CD4-positive, alpha-beta T cell (primary cell): ENCODE results near the gene CLDN19. TPM values are rescaled to one million over a fixed set of nuclear protein-coding genes. Genes with fewer than 3 reads are reported as not detected.
A peak's percentile ranks its signal among the peaks of the same experiment; 100 is the strongest.

Experiments used
- ATAC-seq: fragments of 200-7000 bp; cut with Tn5 transposase; one replicate; pipeline ENCODE4 v1.10.0; 2022; ENCODE audit warnings: mild to moderate bottlenecking; ENCODE audit not compliant: poor library complexity
- CTCF ChIA-PET: fragments of 350-600 bp; sonication (Branson Sonifier 250); formaldehyde crosslinking; loops from one replicate; lab custom pipeline; 2021; ENCODE audit warnings: antibody characterized with exemption, inconsistent platforms; lab: Charles Lee
- POLR2A ChIA-PET: fragments of 350-600 bp; sonication (Branson Sonifier 250); formaldehyde crosslinking; loops from one replicate; lab custom pipeline; 2021; ENCODE audit warnings: antibody characterized with exemption, inconsistent platforms; lab: Charles Lee
- DNase-seq, 14 experiments: peaks; one replicate each; pipeline ENCODE4 v3.0.0-alpha.2; 2013 to 2020; ENCODE audit warnings: mixed read lengths in 2 of 14
- H3K27ac ChIP-seq, 2 donors: one replicate each; pipeline versions ENCODE4 v1.5.1 to v1.7.0; 2013; ENCODE audit warnings: low read length in 2 of 2, low read depth in 1 of 2, mild to moderate bottlenecking in 1 of 2
- H3K27me3 ChIP-seq, 2 experiments: 1 replicate in 1 of 2; 2 replicates in 1 of 2; pipeline versions ENCODE4 v1.6.1 to v1.7.0; 2013; ENCODE audit warnings: low read length in 2 of 2, control low read depth in 1 of 2, mild to moderate bottlenecking in 1 of 2, moderate library complexity in 1 of 2; ENCODE audit not compliant: insufficient read depth in 2 of 2, control insufficient read depth in 1 of 2
- H3K36me3 ChIP-seq: one replicate; pipeline ENCODE4 v1.6.1; 2013; ENCODE audit warnings: low read length, control low read depth; ENCODE audit not compliant: insufficient read depth
- H3K4me1 ChIP-seq: one replicate; pipeline ENCODE4 v1.6.1; 2013; ENCODE audit warnings: low read length, control low read depth; ENCODE audit not compliant: insufficient read depth
- H3K4me3 ChIP-seq: one replicate; pipeline ENCODE4 v1.5.1; 2013; ENCODE audit warnings: mild to moderate bottlenecking, low read length, moderate library complexity
- H3K9me3 ChIP-seq, 2 experiments: 1 replicate in 1 of 2; 2 replicates in 1 of 2; pipeline versions ENCODE4 v1.6.1 to v1.7.0; 2013; ENCODE audit warnings: low read length in 2 of 2, mild to moderate bottlenecking in 2 of 2, control low read depth in 1 of 2, moderate library complexity in 1 of 2; ENCODE audit not compliant: control insufficient read depth in 1 of 2, insufficient read depth in 1 of 2
- H3K27ac Mint-ChIP-seq: one replicate; pipeline ENCODE4 v1.8.0; 2020; ENCODE audit warnings: mixed read lengths
- H3K27me3 Mint-ChIP-seq: one replicate; pipeline ENCODE4 v1.8.0; 2021; ENCODE audit warnings: mixed read lengths
- H3K36me3 Mint-ChIP-seq: one replicate; pipeline ENCODE4 v1.8.0; 2021; ENCODE audit warnings: low read depth, mixed read lengths
- H3K4me1 Mint-ChIP-seq: one replicate; pipeline ENCODE4 v1.8.0; 2021; ENCODE audit warnings: low read depth, mixed read lengths
- H3K4me3 Mint-ChIP-seq: one replicate; pipeline ENCODE4 v1.8.0; 2020; ENCODE audit warnings: mild to moderate bottlenecking, mixed read lengths
- H3K9me3 Mint-ChIP-seq: one replicate; pipeline ENCODE4 v1.8.0; 2020; ENCODE audit warnings: mixed read lengths
- intact Hi-C, 2 experiments: fragments of 100-400 bp; cut with DNase I in 1 of 2; cut with micrococcal nuclease in 1 of 2; formaldehyde crosslinking; loops; one replicate each; pipeline versions ENCODE4 v1.15.1 to v1.9.0; 2023 to 2025; cut with DNase I, micrococcal nuclease
- total RNA-seq, 174 experiments: library from RNA in 2 of 174; stranded (reverse) in 2 of 174; gene quantifications; one replicate each; pipeline ENCODE4 v1.2.3 and lab custom pipeline; 2021 to 2026
- TF ChIP-seq, protein P1 (sequence below): fragments of 200-600 bp; IDR thresholded peaks from one replicate; pipeline ENCODE4 v1.8.0; 2022; ENCODE audit warnings: antibody characterized with exemption, mild to moderate bottlenecking

The CLDN19 gene
- total RNA-seq, 2 experiments from 2014 or later, result not detected

DNA sequence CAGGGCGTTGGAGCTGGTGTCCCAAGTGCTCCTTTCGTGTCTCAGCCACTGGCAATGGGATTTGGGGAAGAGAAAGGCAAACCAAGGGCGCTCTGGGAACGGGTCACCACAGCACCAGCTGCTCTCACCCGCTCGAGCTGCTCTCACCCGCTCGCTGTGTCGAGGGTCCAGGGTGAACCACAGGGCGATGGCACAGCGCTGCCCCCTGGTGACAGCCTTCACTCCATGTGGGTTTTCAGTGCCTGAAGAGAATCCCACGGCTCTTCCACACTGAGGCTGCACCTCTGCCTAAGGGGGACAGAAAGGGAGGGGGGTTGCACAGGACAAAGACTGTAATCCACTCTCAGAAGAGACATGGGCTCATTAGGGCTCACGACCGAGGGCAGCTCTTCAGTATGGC lies 7.1 kb upstream of the CLDN19 start:
- DNase-seq, result peak in 13 of 14 experiments; percentile 15 to 68 (median 41)
- H3K4me1 ChIP-seq, result no peaks in the 10 kb centered on the region
- ChIA-PET CTCF (interaction anchor here (0.7 to 2.4 kb wide), 5 partner anchors 18 to 403 kb away, joined by 3 to 6 read pairs (median 3); no protein-coding TSS in a partner anchor), POLR2A (no interaction called here)
- H3K27me3 ChIP-seq, result no peaks in the 10 kb centered on the region
- intact Hi-C loops, result loop anchor here (1.0 to 5.0 kb wide), 3 partner anchors 169 to 600 kb away; no protein-coding TSS in a partner anchor
- peaks cover 46% of the 10 kb centered on the region for H3K36me3 ChIP-seq
- Mint-ChIP-seq H3K36me3 (peaks cover 60% of the 10 kb centered on the region), H3K4me3 (no peak overlapping the region), H3K4me1 (no peaks in the 10 kb centered on the region), H3K27ac (no peak overlapping the region), H3K9me3 (no peaks in the 10 kb centered on the region), H3K27me3 (no peaks in the 10 kb centered on the region)
- no peak overlapping the region for H3K4me3 ChIP-seq
- no peaks in the 10 kb centered on the region for H3K9me3 ChIP-seq
- TF ChIP-seq, protein P1, sequence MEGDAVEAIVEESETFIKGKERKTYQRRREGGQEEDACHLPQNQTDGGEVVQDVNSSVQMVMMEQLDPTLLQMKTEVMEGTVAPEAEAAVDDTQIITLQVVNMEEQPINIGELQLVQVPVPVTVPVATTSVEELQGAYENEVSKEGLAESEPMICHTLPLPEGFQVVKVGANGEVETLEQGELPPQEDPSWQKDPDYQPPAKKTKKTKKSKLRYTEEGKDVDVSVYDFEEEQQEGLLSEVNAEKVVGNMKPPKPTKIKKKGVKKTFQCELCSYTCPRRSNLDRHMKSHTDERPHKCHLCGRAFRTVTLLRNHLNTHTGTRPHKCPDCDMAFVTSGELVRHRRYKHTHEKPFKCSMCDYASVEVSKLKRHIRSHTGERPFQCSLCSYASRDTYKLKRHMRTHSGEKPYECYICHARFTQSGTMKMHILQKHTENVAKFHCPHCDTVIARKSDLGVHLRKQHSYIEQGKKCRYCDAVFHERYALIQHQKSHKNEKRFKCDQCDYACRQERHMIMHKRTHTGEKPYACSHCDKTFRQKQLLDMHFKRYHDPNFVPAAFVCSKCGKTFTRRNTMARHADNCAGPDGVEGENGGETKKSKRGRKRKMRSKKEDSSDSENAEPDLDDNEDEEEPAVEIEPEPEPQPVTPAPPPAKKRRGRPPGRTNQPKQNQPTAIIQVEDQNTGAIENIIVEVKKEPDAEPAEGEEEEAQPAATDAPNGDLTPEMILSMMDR, result peak; percentile 69
- ATAC-seq, result peak; percentile 48
- no peak overlapping the region for H3K27ac ChIP-seq

DNA sequence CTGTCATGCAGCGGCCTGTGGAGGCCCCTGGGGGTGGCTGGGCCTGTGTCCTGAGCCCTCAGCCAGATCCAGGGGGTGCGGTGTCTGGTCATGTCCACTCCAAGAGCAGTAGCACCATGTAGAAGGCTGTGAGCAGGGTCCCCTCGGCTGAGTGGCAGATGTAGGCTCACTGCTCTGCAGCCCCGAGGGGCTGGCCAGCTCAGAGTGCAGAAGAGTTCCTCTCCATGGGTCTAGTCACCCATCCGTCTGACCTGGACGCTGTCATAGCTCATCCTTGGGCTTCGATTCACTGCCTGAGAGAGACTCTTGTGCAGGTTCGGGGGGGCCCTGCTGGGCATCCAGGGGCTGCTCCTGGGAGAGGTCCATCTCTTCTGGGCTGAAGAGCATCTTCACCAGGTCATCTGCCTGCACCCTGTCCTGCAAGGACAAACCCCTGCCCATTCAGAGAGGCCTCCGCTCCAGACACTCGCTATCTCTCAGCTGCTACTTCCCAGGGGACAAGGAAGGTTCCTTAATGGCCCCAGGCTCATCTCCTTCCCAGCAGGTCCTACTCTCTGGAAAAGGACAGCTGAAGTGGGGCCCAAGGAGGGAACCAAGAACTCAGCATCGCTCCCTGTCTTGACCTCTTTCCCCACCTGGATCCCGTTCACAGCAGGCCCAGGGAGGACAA lies 6.5 kb upstream of the CLDN19 start:
- no peak overlapping the region for H3K4me3 Mint-ChIP-seq

GRCh38 chr1:42745851-42746250 lies 5.8 kb upstream of the CLDN19 start:
- H3K27ac Mint-ChIP-seq, result no peak overlapping the region
- H3K36me3 ChIP-seq, result peaks cover 40% of the 10 kb centered on the region
- intact Hi-C loops, result loop anchor here in 1 of 2 experiments (5.0 kb wide), 2 partner anchors 404 to 599 kb away; no protein-coding TSS in a partner anchor
- H3K36me3 Mint-ChIP-seq, result peaks cover 52% of the 10 kb centered on the region
- no peaks in the 10 kb centered on the region for H3K9me3 ChIP-seq
- TF ChIP-seq, protein P1, result no peak
- H3K9me3 Mint-ChIP-seq, result no peaks in the 10 kb centered on the region
- DNase-seq (no peak), ATAC-seq (no peak)
- ChIA-PET POLR2A (interaction anchor here (1.1 kb wide), 1 partner anchor 21 kb away, joined by 4 read pairs; the partner anchor contains the start of genes C1orf50 and P3H1), CTCF (interaction anchor here (1.2 to 2.4 kb wide), 2 partner anchors 168 to 401 kb away, joined by 4 to 6 read pairs; no protein-coding TSS in a partner anchor)
- H3K4me1 ChIP-seq, result no peaks in the 10 kb centered on the region
- H3K27ac ChIP-seq, result no peak overlapping the region
- no peaks in the 10 kb centered on the region for H3K27me3 Mint-ChIP-seq
- H3K4me3 ChIP-seq, result no peak overlapping the region
- H3K4me3 Mint-ChIP-seq, result no peak overlapping the region
- no peaks in the 10 kb centered on the region for H3K4me1 Mint-ChIP-seq
- no peaks in the 10 kb centered on the region for H3K27me3 ChIP-seq

More for the DNA sequence above, 6.5 kb upstream of the CLDN19 start:
- no peaks in the 10 kb centered on the region for H3K9me3 Mint-ChIP-seq
- H3K9me3 ChIP-seq, result no peaks in the 10 kb centered on the region
- no peaks in the 10 kb centered on the region for H3K4me1 ChIP-seq
- H3K27ac Mint-ChIP-seq, result no peak overlapping the region
- TF ChIP-seq, protein P1, result no peak
- H3K27me3 Mint-ChIP-seq, result no peaks in the 10 kb centered on the region
- H3K27me3 ChIP-seq, result no peaks in the 10 kb centered on the region
- H3K36me3 Mint-ChIP-seq, result peaks cover 54% of the 10 kb centered on the region
- ChIA-PET POLR2A (interaction anchor here (1.1 kb wide), 1 partner anchor 20 kb away, joined by 4 read pairs; the partner anchor contains the start of genes C1orf50 and P3H1), CTCF (interaction anchor here (0.7 to 2.4 kb wide), 5 partner anchors 17 to 402 kb away, joined by 3 to 6 read pairs (median 3); no protein-coding TSS in a partner anchor)
- intact Hi-C loops, result loop anchor here (1.0 to 5.0 kb wide), 3 partner anchors 168 to 599 kb away; no protein-coding TSS in a partner anchor
- no peak for DNase-seq
- ATAC-seq, result no peak
- H3K27ac ChIP-seq, result no peak overlapping the region
- H3K36me3 ChIP-seq, result peaks cover 40% of the 10 kb centered on the region
- no peaks in the 10 kb centered on the region for H3K4me1 Mint-ChIP-seq
- H3K4me3 ChIP-seq, result no peak overlapping the region
